ENCODE results near the gene SLC30A2. TPM values are rescaled to one million over a fixed set of nuclear protein-coding genes. Genes with fewer than 3 reads are reported as not detected.
A peak's percentile ranks its signal among the peaks of the same experiment; 100 is the strongest.

SLC30A2 gene
- total and polyA plus RNA-seq, 9 of the 15 experiments (the other 6 are each of a cell fraction or from before 2014, with no cell fraction given), result 0.01 to 0.18 (median 0.06) TPM; not detected in 3

DNA sequence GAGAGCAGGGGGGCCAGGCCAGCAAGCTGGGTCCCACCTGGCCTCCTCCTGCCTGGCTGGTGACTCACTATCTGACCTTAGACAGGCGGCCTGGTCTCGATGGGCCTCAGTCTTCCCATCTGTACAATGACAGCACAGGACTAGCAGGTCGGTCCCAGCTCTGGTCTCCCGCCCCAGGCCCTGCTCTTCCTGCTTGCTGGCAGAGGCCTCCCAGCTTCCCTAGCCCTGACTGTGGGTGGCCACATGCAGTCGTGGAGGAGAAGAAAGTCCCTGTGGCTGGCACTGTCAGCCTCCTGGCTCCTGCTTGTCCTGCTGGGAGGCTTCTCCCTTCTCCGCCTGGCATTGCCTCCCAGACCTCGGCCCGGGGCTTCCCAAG is 23.5 kb downstream of the SLC30A2 start (continued):
- TF ChIP-seq SAFB (IDR thresholded peaks at IDR 0.05; ENCODE audit: borderline replicate concordance, low read depth, low read length), result no peak
- no peak for TF ChIP-seq ZZZ3 (IDR thresholded peaks at IDR 0.05)
- no peak for TF ChIP-seq CTBP1 (IDR thresholded peaks at IDR 0.05; ENCODE audit: borderline replicate concordance)
- no peak for TF ChIP-seq ZNF274 (IDR thresholded peaks at IDR 0.05; ENCODE audit: borderline replicate concordance, low read depth, low read length)
- TF ChIP-seq CBX5 (IDR thresholded peaks at IDR 0.05; ENCODE audit: borderline replicate concordance, low read depth), result no peak
- TF ChIP-seq ZNF324 (CRISPR knock-in tag; IDR thresholded peaks at IDR 0.05), result no peak
- TF ChIP-seq RAD51 (IDR thresholded peaks at IDR 0.05; ENCODE audit: borderline replicate concordance, low read depth), result no peak
- no peak for TF ChIP-seq BMI1 (IDR thresholded peaks at IDR 0.05; ENCODE audit: low read length)
- TF ChIP-seq, protein P1, sequence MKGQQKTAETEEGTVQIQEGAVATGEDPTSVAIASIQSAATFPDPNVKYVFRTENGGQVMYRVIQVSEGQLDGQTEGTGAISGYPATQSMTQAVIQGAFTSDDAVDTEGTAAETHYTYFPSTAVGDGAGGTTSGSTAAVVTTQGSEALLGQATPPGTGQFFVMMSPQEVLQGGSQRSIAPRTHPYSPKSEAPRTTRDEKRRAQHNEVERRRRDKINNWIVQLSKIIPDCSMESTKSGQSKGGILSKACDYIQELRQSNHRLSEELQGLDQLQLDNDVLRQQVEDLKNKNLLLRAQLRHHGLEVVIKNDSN (CRISPR knock-in tag; IDR thresholded peaks at IDR 0.05), result no peak
- no peak for TF ChIP-seq ZNF76 (CRISPR knock-in tag; IDR thresholded peaks at IDR 0.05; ENCODE audit: borderline replicate concordance)
- no peak for TF ChIP-seq NCOA2 (IDR thresholded peaks at IDR 0.05; ENCODE audit: partially characterized antibody in 2 of 2)
- no peak for TF ChIP-seq RAD21 (CRISPR knock-in tag; conservative IDR thresholded peaks at IDR 0.05 in 1 of 2, IDR thresholded peaks at IDR 0.05 in 1 of 2)
- peak; percentile 23 to 66; a peak in 3 of 4 replicates for TF ChIP-seq KDM1A (IDR thresholded peaks at IDR 0.05)
- TF ChIP-seq PTBP1 (IDR thresholded peaks at IDR 0.05; ENCODE audit: low read depth, low read length), result no peak
- no peak for TF ChIP-seq CREB1 (IDR thresholded peaks at IDR 0.05)
- TF ChIP-seq CREB1 (CRISPR knock-in tag; IDR thresholded peaks at IDR 0.05), result no peak
- TF ChIP-seq ZNF197 (CRISPR knock-in tag; IDR thresholded peaks at IDR 0.05; ENCODE audit: low read depth), result no peak
- peak; percentile 73 for TF ChIP-seq RBM25 (IDR thresholded peaks at IDR 0.05; ENCODE audit: low read depth, low read length, severe bottlenecking)
- peak; percentile 75; the same call in 1 of the 2 replicates for TF ChIP-seq ESRRA (IDR thresholded peaks at IDR 0.05; ENCODE audit: borderline replicate concordance, low read depth)
